ENCODE measurements around the gene GIPC1. TPM values are rescaled to one million over a fixed set of nuclear protein-coding genes. Genes with fewer than 3 reads are reported as not detected.
A peak's percentile ranks its signal among the peaks of the same experiment; 100 is the strongest.

Gene GIPC1
- total RNA-seq, 1 donor from 2014 or later, result 109 TPM

- peak in 1 of 2 donors; percentile 24 for DNase-seq (ENCODE audit: low read depth in 2 of 2)
Measured at GRCh38 chr19:14439014-14439413, 56.9 kb downstream of the GIPC1 start.

- DNase-seq (ENCODE audit: low read depth in 2 of 2), result no peak
Measured at GRCh38 chr19:14437578-14438140, 58.3 kb downstream of the GIPC1 start.

- no peak for DNase-seq (ENCODE audit: low read depth in 2 of 2)
Measured at GRCh38 chr19:14435320-14436050, 60.4 kb downstream of the GIPC1 start.

GRCh38 chr19:14434543-14435319 is 61.2 kb downstream of the GIPC1 start:
- DNase-seq (ENCODE audit: low read depth in 2 of 2), result peak; percentile 65 to 86

GRCh38 chr19:14433554-14434501 is 62.1 kb downstream of the GIPC1 start:
- peak in 1 of 2 donors; percentile 33 for DNase-seq (ENCODE audit: low read depth in 2 of 2)

GRCh38 chr19:14432791-14433553 is 63.0 kb downstream of the GIPC1 start, which contains the start of gene PKN1:
PKN1 (plus strand) TSS chr19:14433306; CDS start chr19:14433522, 216 bp downstream.
- DNase-seq (ENCODE audit: low read depth in 2 of 2), result peak in 1 of 2 donors; percentile 37

GRCh38 chr19:14430712-14431111 is 65.2 kb downstream of the GIPC1 start:
- no peak for DNase-seq (ENCODE audit: low read depth in 2 of 2)

GRCh38 chr19:14428882-14429416 is 67.0 kb downstream of the GIPC1 start:
- DNase-seq (ENCODE audit: low read depth in 2 of 2), result no peak

Other genes with a start within 250 kb of the GIPC1 start
- gene ADGRE5, start 114.7 kb downstream of the GIPC1 start, total RNA-seq, result 4.9 and 6.2 TPM in 2 replicates
- gene DDX39A, start 76.8 kb downstream of the GIPC1 start, total RNA-seq, result 69.7 and 71.9 TPM in 2 replicates
- gene PKN1, start 62.8 kb downstream of the GIPC1 start, total RNA-seq, result 252 and 299 TPM in 2 replicates
- gene PTGER1, start 20.8 kb downstream of the GIPC1 start, total RNA-seq, result 0.13 and 0.25 TPM in 2 replicates
- 23.7 and 34.3 TPM in 2 replicates for gene DNAJB1, start 22.3 kb upstream of the GIPC1 start, total RNA-seq
- gene TECR, start 33.5 kb upstream of the GIPC1 start, total RNA-seq, result 23.1 and 27.4 TPM in 2 replicates
- 304 and 331 TPM in 2 replicates for gene NDUFB7, start 75.9 kb upstream of the GIPC1 start, total RNA-seq
- not detected in 2 replicates for gene CLEC17A, start 87.0 kb upstream of the GIPC1 start, total RNA-seq
- not detected in 2 replicates for gene ADGRE3, start 178.7 kb upstream of the GIPC1 start, total RNA-seq
- gene ZNF333, start 193.9 kb upstream of the GIPC1 start, total RNA-seq, result 4.2 and 9.6 TPM in 2 replicates